Astrocyte of the cerebellum (primary cell): ENCODE data around the gene ABTB1.
A peak's percentile ranks its signal among the peaks of the same experiment; 100 is the strongest.
"Not testable (repeated sequence)": the region's sequence is repeated elsewhere in the genome, so short reads cannot be mapped to it uniquely, and the experiment has no call there.

Source experiments
- DNase-seq: peaks from one replicate; pipeline ENCODE4 v3.0.0-alpha.2; 2011; ENCODE audit warnings: low read depth
- H3K4me3 ChIP-seq: 2 replicates; pipeline ENCODE4 v1.5.1; 2011; ENCODE audit warnings: mild to moderate bottlenecking, low read depth, low read length, moderate library complexity
- in situ Hi-C: cut with HindIII; loops from 2 replicates; pipeline ENCODE4 v1.10.0; 2017; ENCODE audit warnings: low sequenced_read_pairs
- TF ChIP-seq, protein P1 (sequence below): IDR thresholded peaks from 2 replicates; pipeline ENCODE4 v1.5.1; 2012; ENCODE audit warnings: low read length, low read depth, moderate library complexity, mild to moderate bottlenecking; ENCODE audit errors: missing control alignments

The ABTB1 gene

DNA sequence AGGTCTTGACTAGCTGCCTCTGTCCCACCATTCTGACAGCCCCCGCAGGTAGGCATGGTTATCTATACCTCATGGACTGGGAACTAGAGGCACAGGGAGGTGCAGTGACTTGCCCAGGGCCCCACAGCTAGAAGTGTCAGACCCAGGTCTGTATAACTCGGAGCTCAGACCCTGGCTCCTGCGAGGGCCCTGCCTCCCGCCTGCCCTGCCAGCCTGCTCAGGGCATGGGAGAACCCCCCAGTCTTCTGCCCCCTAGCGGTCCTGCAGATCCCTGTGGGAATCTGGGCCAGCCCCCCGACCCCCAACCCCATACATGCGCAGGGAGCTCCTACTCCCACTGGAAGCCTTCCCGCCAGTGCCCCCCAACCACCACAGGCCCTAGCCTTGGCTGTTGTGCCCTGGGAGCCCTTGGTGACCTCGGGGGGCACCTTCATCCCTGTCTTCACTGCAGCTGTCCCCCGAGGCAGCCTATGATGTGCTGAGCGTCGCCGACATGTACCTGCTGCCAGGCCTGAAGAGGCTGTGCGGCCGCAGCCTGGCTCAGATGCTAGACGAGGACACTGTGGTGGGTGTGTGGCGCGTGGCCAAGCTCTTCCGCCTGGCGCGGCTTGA, 6.9 kb downstream of the ABTB1 start:
- no peak overlapping the region for H3K4me3 ChIP-seq
- TF ChIP-seq, protein P1, sequence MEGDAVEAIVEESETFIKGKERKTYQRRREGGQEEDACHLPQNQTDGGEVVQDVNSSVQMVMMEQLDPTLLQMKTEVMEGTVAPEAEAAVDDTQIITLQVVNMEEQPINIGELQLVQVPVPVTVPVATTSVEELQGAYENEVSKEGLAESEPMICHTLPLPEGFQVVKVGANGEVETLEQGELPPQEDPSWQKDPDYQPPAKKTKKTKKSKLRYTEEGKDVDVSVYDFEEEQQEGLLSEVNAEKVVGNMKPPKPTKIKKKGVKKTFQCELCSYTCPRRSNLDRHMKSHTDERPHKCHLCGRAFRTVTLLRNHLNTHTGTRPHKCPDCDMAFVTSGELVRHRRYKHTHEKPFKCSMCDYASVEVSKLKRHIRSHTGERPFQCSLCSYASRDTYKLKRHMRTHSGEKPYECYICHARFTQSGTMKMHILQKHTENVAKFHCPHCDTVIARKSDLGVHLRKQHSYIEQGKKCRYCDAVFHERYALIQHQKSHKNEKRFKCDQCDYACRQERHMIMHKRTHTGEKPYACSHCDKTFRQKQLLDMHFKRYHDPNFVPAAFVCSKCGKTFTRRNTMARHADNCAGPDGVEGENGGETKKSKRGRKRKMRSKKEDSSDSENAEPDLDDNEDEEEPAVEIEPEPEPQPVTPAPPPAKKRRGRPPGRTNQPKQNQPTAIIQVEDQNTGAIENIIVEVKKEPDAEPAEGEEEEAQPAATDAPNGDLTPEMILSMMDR: peak; percentile 8
- in situ Hi-C loops: no loop called here
- no peak for DNase-seq

DNA sequence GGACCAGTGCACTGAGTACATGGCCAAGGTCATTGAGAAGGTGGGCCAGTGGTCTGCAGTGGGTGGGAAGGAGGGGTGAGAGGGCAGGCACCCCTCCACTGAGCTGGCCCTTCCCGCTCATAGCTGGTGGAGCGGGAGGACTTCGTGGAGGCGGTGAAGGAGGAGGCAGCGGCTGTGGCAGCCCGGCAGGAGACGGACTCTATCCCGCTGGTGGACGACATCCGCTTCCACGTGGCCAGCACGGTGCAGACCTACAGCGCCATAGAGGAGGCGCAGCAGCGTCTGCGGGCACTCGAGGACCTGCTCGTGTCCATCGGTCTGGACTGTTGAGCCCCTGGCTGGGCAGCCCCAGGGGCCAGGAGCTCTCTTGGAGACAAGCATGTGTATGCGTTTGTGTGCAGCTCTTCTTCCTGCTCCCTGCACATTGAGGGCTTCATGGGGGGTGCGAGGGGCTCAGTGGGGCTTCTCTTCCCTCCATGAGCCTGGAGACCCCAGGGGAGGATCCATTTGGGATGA, 7.5 kb downstream of the ABTB1 start:
- TF ChIP-seq, protein P1: no peak
- no peak for DNase-seq
- H3K4me3 ChIP-seq: no peak overlapping the region
- in situ Hi-C loops: no loop called here

DNA sequence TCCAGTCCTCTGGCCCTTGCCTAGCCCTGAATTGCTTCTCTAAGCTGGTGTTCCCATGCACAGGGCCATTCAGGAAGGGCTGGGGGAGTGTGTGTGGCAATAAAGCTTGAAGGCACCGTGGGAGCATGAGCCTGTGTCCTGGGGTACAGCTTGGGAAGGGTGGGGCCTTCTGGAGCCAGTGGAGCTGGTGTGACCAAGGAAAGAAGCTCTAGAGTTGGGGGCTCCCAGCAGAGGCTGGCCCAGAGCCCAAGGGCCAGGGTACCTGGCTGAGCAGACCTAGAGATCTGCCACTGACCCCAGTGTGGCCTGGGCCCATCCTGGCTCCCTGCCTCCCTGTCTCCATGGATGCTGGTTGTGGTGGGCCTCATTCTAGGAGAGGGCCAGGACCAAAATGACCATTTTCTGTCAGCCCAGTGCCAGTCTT, 8.1 kb downstream of the ABTB1 start:
- H3K4me3 ChIP-seq: no peak overlapping the region
- TF ChIP-seq, protein P1: no peak
- in situ Hi-C loops: no loop called here
- no peak for DNase-seq

DNA sequence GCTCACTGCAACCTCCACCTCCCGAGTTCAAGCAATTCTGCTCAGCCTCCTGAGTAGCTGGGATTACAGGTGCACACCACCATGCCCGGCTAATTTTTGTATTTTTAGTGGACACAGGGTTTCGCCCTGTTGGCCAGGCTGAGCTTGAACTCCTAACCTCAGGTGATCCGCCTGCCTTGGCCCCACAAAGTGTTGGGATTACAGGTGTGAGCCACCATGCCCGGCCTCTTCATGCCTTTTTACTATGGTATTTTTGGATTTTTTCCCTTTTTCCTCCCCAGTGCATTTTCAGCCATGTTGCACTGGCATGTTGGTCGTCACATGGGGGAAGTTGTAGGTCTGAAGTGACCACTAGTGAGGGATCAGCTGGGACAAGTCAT, 9.4 kb downstream of the ABTB1 start:
- H3K4me3 ChIP-seq, in situ Hi-C loops, DNase-seq: not testable (repeated sequence)

DNA sequence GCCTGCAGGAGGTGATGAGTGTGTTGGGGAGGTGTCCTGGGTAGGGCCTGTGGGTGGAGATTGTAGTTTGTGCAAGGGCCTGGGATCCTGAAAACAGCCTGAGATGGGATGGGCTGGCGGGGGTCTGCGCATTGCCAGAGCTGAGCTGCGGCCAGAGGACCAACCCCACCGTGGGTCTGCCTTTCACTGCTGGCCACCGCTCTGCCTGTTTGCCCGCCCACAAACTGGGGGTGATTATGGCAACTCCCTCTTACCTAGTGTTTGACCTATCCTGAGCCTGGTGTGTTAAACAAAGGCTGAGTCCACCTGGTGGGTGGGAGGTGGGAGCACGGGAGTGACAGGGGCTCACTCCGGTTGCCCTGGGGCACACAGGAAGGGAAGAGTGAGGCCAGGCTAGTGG, 9.8 kb downstream of the ABTB1 start:
- DNase-seq: no peak
- in situ Hi-C loops: no loop called here
- TF ChIP-seq, protein P1: no peak
- no peak overlapping the region for H3K4me3 ChIP-seq

DNA sequence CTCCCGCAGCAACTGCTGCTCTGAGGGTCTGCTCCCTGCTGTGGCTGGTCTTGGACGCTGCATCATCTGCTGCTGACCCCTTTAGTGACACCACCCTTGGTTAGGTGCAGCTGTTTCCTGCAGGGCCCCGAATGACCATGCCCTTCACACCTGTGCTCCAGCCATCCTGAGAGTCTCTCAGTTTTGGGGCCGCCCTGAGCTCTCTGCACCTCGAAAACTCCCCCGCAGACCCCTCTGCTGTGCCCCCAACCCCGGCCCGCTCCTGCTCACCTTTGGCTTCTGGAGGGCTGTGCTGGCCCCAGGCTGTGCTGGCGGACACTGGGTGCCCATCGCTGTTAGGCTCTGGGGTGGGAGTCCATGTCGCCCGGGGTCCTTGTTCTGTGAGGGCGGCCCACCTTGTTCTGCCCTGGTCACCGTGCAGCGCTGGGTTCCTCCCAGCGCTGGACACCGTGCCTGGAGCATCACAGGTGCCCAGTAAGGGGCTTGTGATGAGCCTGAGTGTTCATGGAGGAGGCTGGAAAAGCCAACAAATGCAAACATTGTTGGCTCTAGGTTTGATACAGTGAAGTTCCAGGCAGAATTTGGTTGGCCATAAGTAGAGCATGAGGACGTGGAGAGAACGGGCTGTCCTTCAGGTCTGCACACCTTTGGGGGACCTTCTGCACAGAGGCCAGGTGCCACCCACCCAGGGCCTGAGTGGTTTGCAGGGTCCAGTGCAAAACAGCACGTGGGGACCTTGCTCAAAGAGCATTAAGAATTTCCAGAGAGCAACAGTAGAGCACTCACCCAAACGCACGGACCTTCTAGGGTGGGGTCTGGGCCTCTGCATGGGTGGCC, 12.3 kb downstream of the ABTB1 start:
- no peak for DNase-seq
- H3K4me3 ChIP-seq: no peak overlapping the region
- in situ Hi-C loops: no loop called here
- TF ChIP-seq, protein P1: no peak
